AG10803 (cell line): ENCODE results near the gene SLC46A3.

ENCODE experiments used
- DNase-seq: peaks from one replicate; pipeline ENCODE4 v3.0.0; 2010; ENCODE audit warnings: low read depth
- H3K4me3 ChIP-seq: 2 replicates; pipeline ENCODE4 v1.5.1; 2011; ENCODE audit warnings: mild to moderate bottlenecking, low read length, control low read depth
- TF ChIP-seq, protein P1 (sequence below): conservative IDR thresholded peaks from 2 replicates; pipeline ENCODE4 v1.5.1; 2011; ENCODE audit warnings: mild to moderate bottlenecking, low read length, control low read depth, inconsistent platforms

SLC46A3 gene

DNA sequence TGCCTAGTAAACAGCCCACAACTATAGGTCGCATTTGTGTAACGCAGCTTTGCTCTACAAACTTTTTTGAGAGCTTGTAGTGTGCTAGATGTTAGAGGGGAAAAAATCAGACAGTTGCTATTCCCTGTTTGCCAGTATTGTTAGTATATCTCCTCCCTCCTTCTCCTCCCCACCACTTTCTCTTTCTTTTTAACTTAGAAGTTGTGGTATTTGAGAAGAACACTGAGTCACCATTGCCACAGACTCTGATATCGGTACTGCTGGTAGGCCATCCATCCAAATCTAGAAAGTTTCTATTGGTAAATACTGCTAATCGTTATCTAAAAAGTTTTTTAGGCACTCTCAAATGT lies 59.2 kb downstream of the SLC46A3 start:
- TF ChIP-seq, protein P1, sequence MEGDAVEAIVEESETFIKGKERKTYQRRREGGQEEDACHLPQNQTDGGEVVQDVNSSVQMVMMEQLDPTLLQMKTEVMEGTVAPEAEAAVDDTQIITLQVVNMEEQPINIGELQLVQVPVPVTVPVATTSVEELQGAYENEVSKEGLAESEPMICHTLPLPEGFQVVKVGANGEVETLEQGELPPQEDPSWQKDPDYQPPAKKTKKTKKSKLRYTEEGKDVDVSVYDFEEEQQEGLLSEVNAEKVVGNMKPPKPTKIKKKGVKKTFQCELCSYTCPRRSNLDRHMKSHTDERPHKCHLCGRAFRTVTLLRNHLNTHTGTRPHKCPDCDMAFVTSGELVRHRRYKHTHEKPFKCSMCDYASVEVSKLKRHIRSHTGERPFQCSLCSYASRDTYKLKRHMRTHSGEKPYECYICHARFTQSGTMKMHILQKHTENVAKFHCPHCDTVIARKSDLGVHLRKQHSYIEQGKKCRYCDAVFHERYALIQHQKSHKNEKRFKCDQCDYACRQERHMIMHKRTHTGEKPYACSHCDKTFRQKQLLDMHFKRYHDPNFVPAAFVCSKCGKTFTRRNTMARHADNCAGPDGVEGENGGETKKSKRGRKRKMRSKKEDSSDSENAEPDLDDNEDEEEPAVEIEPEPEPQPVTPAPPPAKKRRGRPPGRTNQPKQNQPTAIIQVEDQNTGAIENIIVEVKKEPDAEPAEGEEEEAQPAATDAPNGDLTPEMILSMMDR: no peak
- H3K4me3 ChIP-seq: peak overlapping the region; percentile 98
- DNase-seq: peak; percentile 70

DNA sequence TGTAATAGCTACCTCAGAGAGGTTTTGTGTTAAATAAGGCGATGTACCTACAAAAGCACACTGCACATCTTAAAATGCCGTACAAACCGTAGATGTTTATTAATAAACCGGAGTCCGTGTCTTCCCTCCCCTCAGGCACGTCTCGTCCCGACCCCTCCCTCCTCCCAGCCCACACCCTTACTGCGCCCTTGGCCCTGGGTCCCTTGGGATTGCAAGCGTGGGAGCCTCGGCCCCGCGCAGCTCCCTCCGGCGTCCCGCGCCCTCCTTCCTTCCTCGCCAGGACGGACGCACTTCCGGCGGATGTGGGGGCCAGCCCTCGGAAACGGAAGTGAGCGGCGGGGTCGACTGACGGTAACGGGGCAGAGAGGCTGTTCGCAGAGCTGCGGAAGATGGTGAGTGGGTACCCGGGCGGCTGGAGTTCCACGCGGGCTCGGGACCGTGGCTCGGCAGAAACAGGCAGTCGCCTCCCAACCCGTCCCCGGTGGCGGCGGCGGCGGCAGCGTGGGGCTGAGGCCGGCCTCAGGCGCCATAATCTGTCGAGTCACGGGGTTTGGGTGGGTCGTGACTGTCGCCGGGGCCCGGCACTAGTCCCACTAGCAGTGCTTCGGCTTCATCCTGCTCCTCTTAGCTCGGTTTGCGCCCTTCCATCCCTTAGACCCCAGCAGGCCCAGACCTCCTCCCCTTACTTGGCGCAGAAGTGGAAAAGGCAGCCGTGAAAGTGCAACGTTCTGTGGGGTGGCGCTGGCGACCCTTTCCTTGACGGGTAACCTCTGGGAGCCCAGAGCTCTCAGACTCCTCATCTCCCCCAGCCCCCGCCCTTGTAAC lies 59.8 kb downstream of the SLC46A3 start, which contains the start of gene POMP:
Gene POMP (plus strand): TSS at position 335 of the 825 bp plus-strand sequence. CDS start 55 bp downstream, at position 390.
- DNase-seq: peak; percentile 97
- peak within 1 kb of the TSS; percentile 98 for H3K4me3 ChIP-seq

GRCh38 chr13:28658539-28658795 lies 60.3 kb downstream of the SLC46A3 start:
- TF ChIP-seq, protein P1: no peak
- peak overlapping the region; percentile 98 for H3K4me3 ChIP-seq
- DNase-seq: peak; percentile 12

More for the DNA sequence above, 59.8 kb downstream of the SLC46A3 start, which contains the start of gene POMP:
- TF ChIP-seq, protein P1: 0 out of 2 replicates have a peak, but pooled peaks have one; percentile 4

DNA sequence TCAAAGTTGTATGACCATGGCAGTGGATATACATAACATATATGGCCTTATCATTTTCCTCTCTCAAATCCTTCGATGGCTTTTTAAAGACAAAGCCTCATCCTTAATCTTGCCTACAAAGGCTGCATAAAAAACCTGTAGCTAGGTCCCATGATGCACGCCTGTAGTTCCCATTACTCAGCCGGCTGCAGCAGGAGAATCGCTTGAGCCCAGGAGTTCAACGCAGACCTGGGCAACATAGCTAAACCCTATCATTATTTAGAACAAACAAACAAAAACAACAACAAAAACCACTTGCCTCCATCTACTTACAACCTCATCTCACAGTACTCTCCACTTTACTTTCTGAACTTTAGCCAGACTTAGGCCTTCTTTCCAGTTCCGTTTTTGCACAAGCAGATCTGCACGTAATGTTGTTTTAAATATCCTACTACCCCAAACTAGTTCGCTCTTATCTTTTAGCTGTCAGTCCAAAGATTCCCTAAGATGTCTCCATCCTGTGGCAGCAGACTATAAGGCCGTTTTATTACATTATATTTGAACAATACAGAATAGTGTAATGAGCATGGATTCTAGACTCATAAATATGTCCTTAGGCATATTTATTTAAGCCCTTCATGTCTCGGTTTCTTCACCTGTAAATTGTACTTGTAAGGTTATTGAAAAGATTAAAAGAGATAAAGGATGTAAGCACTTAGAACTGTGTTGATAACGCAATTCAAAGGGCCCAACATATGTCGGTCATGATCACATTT lies 60.8 kb downstream of the SLC46A3 start:
- TF ChIP-seq, protein P1: peak; percentile 39
- peak; percentile 35 for DNase-seq
- H3K4me3 ChIP-seq: peak overlapping the region; percentile 98

DNA sequence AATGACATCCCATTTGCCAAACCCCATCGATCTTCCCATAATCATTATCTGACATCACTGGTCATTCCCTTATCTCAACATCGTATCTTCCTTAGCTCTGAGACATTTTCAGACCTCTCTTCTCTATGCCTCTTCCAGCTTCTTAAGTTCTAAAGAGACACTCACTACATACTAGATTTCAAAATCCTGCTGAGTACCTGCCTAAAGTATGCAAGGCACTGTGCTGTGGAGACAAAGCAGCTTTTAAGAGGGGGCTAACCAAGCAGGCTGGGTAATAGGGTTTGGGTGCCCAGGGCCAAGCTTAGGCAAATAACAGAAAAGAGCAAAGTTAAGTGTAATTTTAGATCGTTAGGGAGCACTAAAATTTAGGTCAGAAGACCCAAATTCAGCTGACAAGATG lies 63.2 kb downstream of the SLC46A3 start:
- DNase-seq: peak; percentile 85
- TF ChIP-seq, protein P1: no peak
- H3K4me3 ChIP-seq: no peak overlapping the region

DNA sequence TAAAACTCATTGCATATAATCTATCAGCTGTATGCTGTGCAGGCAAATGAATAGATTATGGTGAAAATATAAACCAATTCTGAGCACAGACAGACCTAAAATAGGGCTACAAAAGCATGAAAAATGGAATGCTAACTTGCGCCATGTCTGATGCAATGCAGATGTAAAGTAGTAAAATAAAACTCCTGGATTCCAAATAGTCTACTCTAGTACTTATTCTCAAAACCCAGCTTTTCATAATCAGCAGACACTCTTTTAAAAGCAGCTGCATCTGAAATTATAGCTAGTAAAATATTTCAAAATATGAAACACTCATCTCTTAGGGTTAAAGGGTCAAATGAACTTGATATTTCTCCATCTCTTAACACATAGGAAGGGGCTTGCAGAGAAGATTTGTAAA lies 64.5 kb downstream of the SLC46A3 start:
- TF ChIP-seq, protein P1: no peak

More for the DNA sequence above, 64.5 kb downstream of the SLC46A3 start:
- H3K4me3 ChIP-seq: no peak overlapping the region
- peak; percentile 80 for DNase-seq
